Upper lobe of right lung (tissue), 1 donor: Measurements from ENCODE around the gene CFAP90. TPM values are rescaled to one million over a fixed set of nuclear protein-coding genes. Genes with fewer than 3 reads are reported as not detected.

Experiments
- ATAC-seq: fragments of 200-7000 bp; cut with Tn5 transposase; one replicate; pipeline ENCODE4 v1.9.1; 2020; ENCODE audit warnings: mild to moderate bottlenecking, moderate library complexity
- DNase-seq: peaks from one replicate; pipeline ENCODE4 v3.0.0-alpha.2; 2020
- H3K27ac ChIP-seq: fragments of 200-600 bp; one replicate; pipeline ENCODE4 v1.8.0; 2022
- H3K27me3 ChIP-seq: fragments of 200-600 bp; one replicate; pipeline ENCODE4 v1.8.0; 2022; ENCODE audit warnings: mild to moderate bottlenecking
- H3K36me3 ChIP-seq: fragments of 200-600 bp; one replicate; pipeline ENCODE4 v1.8.0; 2022
- H3K4me1 ChIP-seq: fragments of 200-600 bp; one replicate; pipeline ENCODE4 v1.8.0; 2022
- H3K4me3 ChIP-seq: fragments of 200-600 bp; one replicate; pipeline ENCODE4 v1.8.0; 2022; ENCODE audit warnings: mild to moderate bottlenecking
- H3K9me3 ChIP-seq: fragments of 200-600 bp; one replicate; pipeline ENCODE4 v1.8.0; 2022
- CTCF ChIP-seq: fragments of 200-600 bp; IDR thresholded peaks from one replicate; pipeline ENCODE4 v1.8.0; 2022; ENCODE audit warnings: antibody characterized with exemption
- intact Hi-C: fragments of 100-400 bp; cut with DNase I; formaldehyde crosslinking; loops from one replicate; pipeline ENCODE4 v1.11.0; 2022
- total RNA-seq: library from RNA; stranded (reverse); fragmentation: NEBNext Ultra II Directional; extraction: Animal tissue kit (Norgen Biotek cat#: 25700); gene quantifications from one replicate; pipeline ENCODE4 v1.2.1, GENCODE V29; 2021
- donor health status: DM: no; HTN: yes; CAD: no; lungs with severe emphysema.

The CFAP90 gene
- total RNA-seq, 1 donor from 2014 or later: 0.93 TPM

- DNase-seq (no peak), ATAC-seq (no peak)
- H3K27me3 ChIP-seq: no peaks in the 10 kb centered on the region
- H3K4me3 ChIP-seq: no peak overlapping the region
- TF ChIP-seq CTCF: no peak
- H3K36me3 ChIP-seq: no peaks in the 10 kb centered on the region
- no peaks in the 10 kb centered on the region for H3K9me3 ChIP-seq
- H3K4me1 ChIP-seq: no peaks in the 10 kb centered on the region
- intact Hi-C loops: no loop called here
- no peak overlapping the region for H3K27ac ChIP-seq
Observed at GRCh38 chr5:7789567-7789966, 61.4 kb downstream of the CFAP90 start.

GRCh38 chr5:7787770-7788169 lies 63.2 kb downstream of the CFAP90 start:
- ATAC-seq: no peak
- no peak for TF ChIP-seq CTCF
- intact Hi-C loops: no loop called here
- H3K4me3 ChIP-seq: no peak overlapping the region
- no peak overlapping the region for H3K27ac ChIP-seq
- no peaks in the 10 kb centered on the region for H3K36me3 ChIP-seq
- no peaks in the 10 kb centered on the region for H3K4me1 ChIP-seq
- H3K27me3 ChIP-seq: no peaks in the 10 kb centered on the region
- no peak for DNase-seq
- H3K9me3 ChIP-seq: no peaks in the 10 kb centered on the region

DNA sequence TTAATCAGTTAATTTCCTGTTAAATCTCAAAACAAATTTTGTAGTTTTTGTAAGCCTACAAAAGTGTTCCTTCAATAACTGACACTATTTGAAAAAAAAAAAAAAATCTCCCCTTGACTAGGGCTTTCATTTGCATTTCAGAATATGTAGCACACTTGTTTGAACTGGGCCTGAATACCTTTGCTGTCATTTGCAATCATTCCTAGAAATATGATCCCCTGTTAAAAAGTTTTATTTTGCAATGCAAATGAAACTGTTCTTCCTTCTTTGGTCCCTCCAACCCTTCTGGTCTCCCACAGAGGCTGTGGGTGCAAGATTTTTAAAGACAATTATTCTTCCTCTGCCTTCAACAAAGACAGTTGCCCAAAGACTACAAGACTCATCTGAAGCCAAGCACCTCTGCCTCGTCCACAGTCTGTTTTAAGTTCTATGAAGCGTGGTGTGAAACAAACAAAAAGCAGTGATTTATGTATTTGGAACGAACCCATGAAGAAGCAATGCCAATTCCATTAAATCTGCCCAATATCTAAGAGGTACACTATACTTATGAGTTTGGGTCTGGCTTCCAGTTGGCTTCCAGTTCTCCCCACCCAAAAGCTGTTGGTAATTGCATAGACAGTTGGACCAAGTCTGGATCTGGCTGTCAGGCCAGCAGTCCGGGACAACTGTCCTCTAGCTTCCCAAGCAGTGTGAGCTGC lies 66.1 kb downstream of the CFAP90 start:
- Histone ChIP-seq H3K27me3 (peaks cover 6% of the 10 kb centered on the region), H3K4me3 (no peak overlapping the region), H3K36me3 (no peaks in the 10 kb centered on the region), H3K27ac (no peak overlapping the region), H3K9me3 (no peaks in the 10 kb centered on the region), H3K4me1 (no peaks in the 10 kb centered on the region)
- intact Hi-C loops: no loop called here
- TF ChIP-seq CTCF: no peak
- DNase-seq (no peak), ATAC-seq (no peak)

DNA sequence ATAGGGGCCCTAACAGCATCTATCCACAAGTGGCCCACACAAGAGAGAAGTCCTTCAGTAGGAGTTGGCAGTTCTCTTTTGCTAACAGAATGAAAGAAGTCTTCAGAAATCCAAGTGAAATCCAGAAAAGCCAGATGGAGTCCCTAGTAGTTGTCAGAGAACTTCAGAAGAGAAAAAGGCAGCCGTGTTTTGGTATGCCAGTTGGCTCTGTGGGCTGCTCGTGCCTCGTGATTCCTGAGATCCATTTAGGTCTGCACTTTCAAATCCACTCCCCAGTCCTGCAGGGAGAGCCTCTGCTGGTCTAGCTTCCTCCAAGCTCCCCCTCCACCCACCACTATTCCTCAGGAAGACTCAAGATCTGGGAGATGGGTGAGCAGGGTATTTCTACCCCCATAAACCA lies 69.0 kb downstream of the CFAP90 start:
- H3K4me3 ChIP-seq: no peak overlapping the region
- DNase-seq (no peak), ATAC-seq (no peak)
- no peak overlapping the region for H3K27ac ChIP-seq
- no peaks in the 10 kb centered on the region for H3K36me3 ChIP-seq
- H3K4me1 ChIP-seq: no peaks in the 10 kb centered on the region
- H3K9me3 ChIP-seq: no peaks in the 10 kb centered on the region
- H3K27me3 ChIP-seq: peaks cover 6% of the 10 kb centered on the region
- intact Hi-C loops: no loop called here
- TF ChIP-seq CTCF: no peak

Other genes with a start within 250 kb of the CFAP90 start
- gene FASTKD3, start 17.9 kb upstream of the CFAP90 start, total RNA-seq: 8.0 TPM
- 116 TPM for gene MTRR, start 18.0 kb upstream of the CFAP90 start, total RNA-seq